ENCODE data around the gene TIAM1. TPM values are rescaled to one million over a fixed set of nuclear protein-coding genes. Genes with fewer than 3 reads are reported as not detected.

The TIAM1 gene
- total RNA-seq, 4 donors from 2014 or later: 51.0 to 105 (median 85.6) TPM

DNA sequence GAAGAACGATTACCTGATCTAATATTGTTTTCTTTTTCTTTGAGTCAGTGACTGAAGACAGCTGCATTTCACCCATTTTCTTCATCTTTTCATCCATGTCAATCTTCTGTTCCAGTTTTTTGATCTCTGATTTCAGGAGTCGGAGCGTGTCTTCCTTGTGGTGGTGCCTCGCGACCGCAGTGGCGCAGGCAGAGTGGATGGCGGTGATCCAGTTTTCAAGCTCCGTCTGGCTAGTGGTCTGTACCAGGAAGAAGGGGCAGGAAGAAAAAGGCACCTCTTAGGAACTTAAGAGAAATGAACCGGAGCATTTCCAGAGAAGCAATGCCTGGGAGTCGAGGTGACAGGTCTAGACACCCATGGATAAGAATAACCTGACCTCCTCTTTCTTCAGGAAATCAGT lies 118.3 kb downstream of the TIAM1 start:
- intact Hi-C loops (cut with DNase I): no loop called here
- WGBS, 2 donors: 93 to 94% methylated on average over 9 to 10 of the region's 11 CpGs
- Histone ChIP-seq H3K27ac (no peak overlapping the region), H3K4me3 (no peak overlapping the region), H3K27me3 (no peaks in the 10 kb centered on the region), H3K9me3 (no peaks in the 10 kb centered on the region), H3K36me3 (peaks cover 0 to 68% (median 0%) of the 10 kb centered on the region in 3 donors), H3K4me1 (peaks cover 7 to 17% (median 8%) of the 10 kb centered on the region in 3 donors)
- TF ChIP-seq POLR2A (IDR thresholded peaks at IDR 0.05): no peak
- TF ChIP-seq, protein P1, sequence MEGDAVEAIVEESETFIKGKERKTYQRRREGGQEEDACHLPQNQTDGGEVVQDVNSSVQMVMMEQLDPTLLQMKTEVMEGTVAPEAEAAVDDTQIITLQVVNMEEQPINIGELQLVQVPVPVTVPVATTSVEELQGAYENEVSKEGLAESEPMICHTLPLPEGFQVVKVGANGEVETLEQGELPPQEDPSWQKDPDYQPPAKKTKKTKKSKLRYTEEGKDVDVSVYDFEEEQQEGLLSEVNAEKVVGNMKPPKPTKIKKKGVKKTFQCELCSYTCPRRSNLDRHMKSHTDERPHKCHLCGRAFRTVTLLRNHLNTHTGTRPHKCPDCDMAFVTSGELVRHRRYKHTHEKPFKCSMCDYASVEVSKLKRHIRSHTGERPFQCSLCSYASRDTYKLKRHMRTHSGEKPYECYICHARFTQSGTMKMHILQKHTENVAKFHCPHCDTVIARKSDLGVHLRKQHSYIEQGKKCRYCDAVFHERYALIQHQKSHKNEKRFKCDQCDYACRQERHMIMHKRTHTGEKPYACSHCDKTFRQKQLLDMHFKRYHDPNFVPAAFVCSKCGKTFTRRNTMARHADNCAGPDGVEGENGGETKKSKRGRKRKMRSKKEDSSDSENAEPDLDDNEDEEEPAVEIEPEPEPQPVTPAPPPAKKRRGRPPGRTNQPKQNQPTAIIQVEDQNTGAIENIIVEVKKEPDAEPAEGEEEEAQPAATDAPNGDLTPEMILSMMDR (IDR thresholded peaks at IDR 0.05): no peak
- no peak for DNase-seq

DNA sequence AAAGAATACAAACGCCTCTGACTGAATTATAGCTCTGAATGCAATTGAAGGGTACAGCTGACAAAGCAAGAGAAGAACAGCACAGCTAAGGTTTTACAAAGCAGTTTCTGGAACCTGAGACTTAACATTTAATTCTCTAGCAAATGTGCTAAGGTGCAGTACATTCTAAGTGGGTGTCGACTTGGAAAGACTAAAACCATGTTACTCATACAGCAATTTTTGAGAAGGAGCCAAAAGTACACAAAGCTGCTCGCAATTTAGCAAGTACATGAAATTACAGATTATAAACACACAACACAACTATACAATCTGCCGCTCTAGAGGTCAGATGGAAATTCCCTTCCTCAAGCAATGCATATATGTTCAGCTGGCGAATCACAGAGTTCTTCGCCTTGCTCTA lies 121.9 kb downstream of the TIAM1 start:
- H3K4me3 ChIP-seq: no peak overlapping the region
- 39 to 41% methylated on average over 6 of the region's 6 CpGs for WGBS, 2 donors
- DNase-seq: no peak
- no peak for TF ChIP-seq POLR2A (IDR thresholded peaks at IDR 0.05)
- TF ChIP-seq, protein P1 (IDR thresholded peaks at IDR 0.05): no peak
- H3K27ac ChIP-seq: peak overlapping the region; percentile 9 to 72 (median 40)
- intact Hi-C loops (cut with DNase I): no loop called here
- peaks cover 14 to 47% (median 18%) of the 10 kb centered on the region in 3 donors for H3K4me1 ChIP-seq
- no peaks in the 10 kb centered on the region for H3K9me3 ChIP-seq
- peaks cover 0 to 47% (median 0%) of the 10 kb centered on the region in 3 donors for H3K36me3 ChIP-seq
- no peaks in the 10 kb centered on the region for H3K27me3 ChIP-seq

DNA sequence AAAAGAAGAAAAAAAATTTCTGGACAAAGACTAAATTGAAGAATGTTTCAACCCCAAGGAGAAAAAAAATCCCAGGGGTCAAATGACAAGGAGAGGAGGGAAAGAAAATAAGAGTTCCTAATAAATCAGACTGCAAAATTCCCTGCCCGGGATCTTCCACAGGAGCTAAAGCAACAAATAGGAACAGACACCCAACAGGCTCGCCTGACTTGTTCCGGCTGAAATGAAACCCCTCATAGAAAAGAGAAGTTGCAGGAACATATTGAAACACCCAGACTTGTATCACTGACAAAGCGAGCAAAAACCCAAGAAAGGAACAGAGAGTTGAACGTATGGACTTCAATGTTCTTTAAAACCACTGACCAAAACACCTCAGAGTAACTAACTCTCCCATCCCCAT lies 123.0 kb downstream of the TIAM1 start:
- H3K4me3 ChIP-seq: no peak overlapping the region
- H3K36me3 ChIP-seq: peaks cover 0 to 47% (median 0%) of the 10 kb centered on the region in 3 donors
- H3K4me1 ChIP-seq: peaks cover 14 to 47% (median 18%) of the 10 kb centered on the region in 3 donors
- DNase-seq: no peak
- H3K27me3 ChIP-seq: no peaks in the 10 kb centered on the region
- intact Hi-C loops (cut with DNase I): no loop called here
- H3K27ac ChIP-seq: peak overlapping the region in 2 of 4 donors; percentile 61 to 72
- no peaks in the 10 kb centered on the region for H3K9me3 ChIP-seq
- WGBS, 2 donors: 80 to 86% methylated on average over 5 of the region's 5 CpGs
- no peak for TF ChIP-seq POLR2A (IDR thresholded peaks at IDR 0.05)
- TF ChIP-seq, protein P1 (IDR thresholded peaks at IDR 0.05): no peak

DNA sequence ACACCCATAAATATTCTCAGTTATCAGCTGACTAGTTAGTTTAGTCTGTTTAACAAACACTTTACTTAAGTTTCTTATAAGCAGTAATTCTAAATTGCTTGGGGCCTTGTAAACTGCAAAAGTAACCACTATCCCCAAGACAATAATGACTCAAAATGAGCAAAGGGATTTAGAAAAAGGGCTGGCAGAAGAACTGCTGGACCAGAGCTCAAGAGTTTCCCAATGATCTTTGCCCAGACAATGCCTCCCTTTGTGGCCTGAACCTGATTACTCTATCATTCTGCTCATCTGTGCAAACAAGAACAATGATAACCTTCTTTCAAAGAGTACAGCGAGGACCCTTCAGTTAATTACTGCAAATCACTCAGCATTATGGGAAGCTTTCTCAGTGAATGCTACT lies 123.5 kb downstream of the TIAM1 start:
- Histone ChIP-seq H3K27me3 (no peaks in the 10 kb centered on the region), H3K36me3 (peaks cover 0 to 47% (median 0%) of the 10 kb centered on the region in 3 donors), H3K4me3 (no peak overlapping the region), H3K9me3 (no peaks in the 10 kb centered on the region), H3K4me1 (peaks cover 14 to 47% (median 18%) of the 10 kb centered on the region in 3 donors), H3K27ac (peak overlapping the region in 1 of 4 donors; percentile 72)
- intact Hi-C loops (cut with DNase I): no loop called here
- no peak for DNase-seq
- WGBS, 2 donors: 36 to 44% methylated on average over 1 of the region's 1 CpG
- no peak for TF ChIP-seq POLR2A (IDR thresholded peaks at IDR 0.05)
- TF ChIP-seq, protein P1 (IDR thresholded peaks at IDR 0.05): no peak

DNA sequence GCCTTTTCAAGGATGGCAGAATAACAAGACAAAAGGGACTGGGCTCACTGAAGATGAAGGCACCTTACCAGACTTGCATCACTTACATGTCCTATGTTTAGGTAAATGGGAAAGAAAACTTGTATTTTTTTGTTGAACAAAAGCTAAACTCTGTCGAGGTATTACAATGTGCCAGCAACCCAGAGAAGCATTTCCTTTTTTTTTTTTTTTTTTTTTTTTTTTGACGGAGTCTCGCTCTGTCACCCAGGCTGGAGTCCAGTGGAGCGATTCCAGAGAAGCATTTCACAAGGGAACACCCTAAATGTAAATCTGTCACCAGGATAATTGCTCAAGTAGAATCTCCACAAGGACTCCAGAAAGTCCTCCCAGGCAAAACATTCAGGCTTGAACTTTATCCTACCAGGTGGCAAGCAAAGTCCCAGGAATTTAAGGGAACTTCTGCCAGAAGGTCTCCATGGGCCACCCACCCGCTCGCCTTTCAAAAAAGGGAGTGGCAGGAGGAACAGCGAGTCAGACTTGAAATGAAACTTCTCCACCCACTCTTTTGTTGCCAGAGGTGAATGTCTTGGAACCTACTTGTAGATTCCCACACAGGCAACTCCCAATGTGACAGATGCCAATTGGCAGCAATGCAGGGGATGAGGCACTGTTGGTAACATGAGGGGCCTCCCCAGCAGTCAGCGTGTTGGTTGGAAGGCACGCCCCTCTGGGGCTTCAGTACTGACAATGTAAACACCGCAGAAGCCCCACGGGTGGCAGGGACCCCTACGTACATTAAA lies 125.0 kb downstream of the TIAM1 start:
- peak overlapping the region in 3 of 4 donors; percentile 66 to 72 (median 70) for H3K27ac ChIP-seq
- peaks cover 14 to 47% (median 18%) of the 10 kb centered on the region in 3 donors for H3K4me1 ChIP-seq
- H3K27me3 ChIP-seq: no peaks in the 10 kb centered on the region
- no peaks in the 10 kb centered on the region for H3K9me3 ChIP-seq
- H3K4me3 ChIP-seq: no peak overlapping the region
- intact Hi-C loops (cut with DNase I): no loop called here
- 12 to 37% methylated on average over 10 to 12 of the region's 12 CpGs for WGBS, 2 donors
- peaks cover 0 to 33% (median 0%) of the 10 kb centered on the region in 3 donors for H3K36me3 ChIP-seq
- TF ChIP-seq POLR2A (IDR thresholded peaks at IDR 0.05): no peak
- TF ChIP-seq, protein P1 (IDR thresholded peaks at IDR 0.05): no peak
- DNase-seq: no peak
